ENCODE data around the gene FIBP.
A peak's percentile ranks its signal among the peaks of the same experiment; 100 is the strongest.
"Not testable (repeated sequence)": the region's sequence is repeated elsewhere in the genome, so short reads cannot be mapped to it uniquely, and the experiment has no call there.

The FIBP gene

DNA sequence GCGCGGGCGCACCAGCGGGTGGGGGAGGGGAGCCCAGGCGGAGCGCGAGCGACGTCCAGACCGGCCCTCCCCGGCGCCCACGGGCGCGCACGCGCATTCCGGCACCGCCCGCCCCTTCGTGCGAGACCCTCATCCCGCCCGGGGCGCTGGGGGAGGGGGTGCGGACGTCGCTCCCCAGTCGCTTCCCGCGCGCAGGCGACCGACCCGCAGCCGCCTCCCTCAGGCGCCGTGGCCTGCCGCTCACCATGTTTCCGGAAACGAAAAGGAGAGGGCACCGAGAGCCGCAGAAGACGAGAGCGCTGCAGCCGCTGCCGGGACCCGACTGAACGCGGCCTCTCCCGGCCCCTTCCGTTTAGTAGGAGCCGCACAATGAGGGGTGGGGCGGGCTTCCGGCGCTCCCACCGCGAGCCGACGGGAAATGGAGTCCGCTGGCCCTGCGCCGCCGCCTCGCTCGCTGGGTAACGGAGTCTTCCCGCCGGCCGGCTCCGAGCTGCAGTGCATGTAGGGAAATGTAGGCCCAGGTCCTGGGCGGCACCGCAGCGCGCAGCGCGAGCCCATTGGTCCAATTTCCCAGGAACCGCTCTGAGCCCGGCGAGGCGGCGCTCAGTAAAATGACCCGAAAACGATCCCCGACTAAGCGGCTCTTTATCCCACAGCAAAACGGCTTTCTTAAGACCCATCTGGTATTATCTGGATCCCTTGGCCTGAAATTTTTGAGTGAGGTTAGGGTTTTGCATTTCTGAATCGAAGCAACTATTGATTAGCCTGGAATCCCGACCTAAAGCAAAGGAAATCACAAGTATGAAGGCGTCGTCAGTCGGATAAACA is 30.2 kb downstream of the FIBP start, which contains the start of gene CFL1:
Gene CFL1 (minus strand): TSS at position 328 of the 828 bp plus-strand sequence. CDS start 81 bp downstream, at position 247.
- DNase-seq = peak; percentile 97

DNA sequence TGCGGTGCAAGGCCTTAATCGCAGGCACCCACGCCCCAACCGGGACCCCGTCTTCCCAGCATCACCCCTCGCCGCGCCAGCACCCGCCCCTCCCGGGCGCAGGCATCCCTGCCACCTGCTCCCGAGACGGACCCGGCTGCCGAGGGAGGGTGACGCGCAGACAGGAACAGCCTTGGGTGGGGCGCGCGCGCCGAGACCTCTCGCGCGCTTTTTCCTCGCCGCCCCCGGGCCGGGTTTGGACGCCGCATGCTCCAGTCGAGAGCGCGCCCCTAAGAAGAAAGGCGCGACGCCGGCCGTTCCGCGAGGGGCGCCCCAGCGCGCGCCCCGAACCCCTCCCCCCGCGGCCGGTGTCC is 30.8 kb downstream of the FIBP start:
- peak; percentile 66 for DNase-seq

DNA sequence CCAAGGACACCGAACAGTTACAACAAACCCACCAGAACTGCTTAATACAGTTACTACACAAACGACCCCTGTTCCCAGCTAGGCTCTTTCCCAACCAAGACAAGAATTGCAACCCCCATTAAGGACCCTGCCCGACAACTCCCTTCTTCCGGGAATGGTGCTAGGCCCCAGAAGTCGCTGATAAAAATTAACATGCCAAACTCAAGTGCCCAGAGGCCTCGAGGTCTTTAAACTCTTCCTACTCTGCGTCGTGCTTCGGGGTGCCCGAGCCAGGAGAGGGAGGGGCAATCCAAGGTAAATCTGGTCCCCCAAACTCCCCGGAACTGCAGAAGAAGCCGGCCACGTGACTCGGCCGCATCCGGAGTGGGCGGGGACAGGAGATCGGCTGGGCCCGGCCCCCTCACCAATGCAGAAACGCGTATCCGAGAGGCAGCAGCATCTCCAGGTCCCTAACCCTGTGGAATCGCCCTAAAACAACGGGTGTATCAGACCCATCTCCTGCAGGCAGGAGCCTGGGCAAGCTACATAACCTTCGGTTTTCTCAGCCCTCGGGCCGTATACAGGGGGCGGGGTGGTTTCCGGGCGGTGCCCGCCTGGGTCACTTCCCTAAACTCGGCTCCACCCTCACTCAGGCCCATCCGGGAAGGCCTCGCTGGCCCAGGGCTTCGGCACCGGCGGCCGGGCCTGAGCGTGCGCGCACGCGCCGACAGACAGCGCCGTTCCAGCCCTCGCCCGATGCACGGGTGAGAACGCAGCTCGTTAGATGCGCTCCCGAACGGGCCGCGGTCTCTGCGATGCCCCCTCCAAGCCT is 31.4 kb downstream of the FIBP start:
- peak; percentile 79 for DNase-seq

DNA sequence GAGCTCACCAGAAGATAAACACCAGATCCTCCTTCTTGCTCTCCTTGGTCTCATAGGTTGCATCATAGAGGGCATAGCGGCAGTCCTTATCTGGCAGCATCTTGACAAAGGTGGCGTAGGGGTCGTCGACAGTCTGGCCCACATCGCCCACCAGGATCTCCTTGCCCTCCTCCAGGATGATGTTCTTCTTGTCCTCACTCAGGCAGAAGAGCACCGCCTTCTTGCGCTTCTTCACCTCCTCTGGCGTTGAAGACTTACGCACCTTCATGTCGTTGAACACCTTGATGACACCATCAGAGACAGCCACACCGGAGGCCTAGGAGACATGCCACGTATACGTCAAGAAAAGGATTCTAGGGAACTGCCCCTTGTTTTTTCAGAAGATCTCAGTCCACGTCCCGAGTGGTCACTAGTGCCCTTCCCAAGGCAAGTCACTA is 32.3 kb downstream of the FIBP start:
- DNase-seq = no peak

DNA sequence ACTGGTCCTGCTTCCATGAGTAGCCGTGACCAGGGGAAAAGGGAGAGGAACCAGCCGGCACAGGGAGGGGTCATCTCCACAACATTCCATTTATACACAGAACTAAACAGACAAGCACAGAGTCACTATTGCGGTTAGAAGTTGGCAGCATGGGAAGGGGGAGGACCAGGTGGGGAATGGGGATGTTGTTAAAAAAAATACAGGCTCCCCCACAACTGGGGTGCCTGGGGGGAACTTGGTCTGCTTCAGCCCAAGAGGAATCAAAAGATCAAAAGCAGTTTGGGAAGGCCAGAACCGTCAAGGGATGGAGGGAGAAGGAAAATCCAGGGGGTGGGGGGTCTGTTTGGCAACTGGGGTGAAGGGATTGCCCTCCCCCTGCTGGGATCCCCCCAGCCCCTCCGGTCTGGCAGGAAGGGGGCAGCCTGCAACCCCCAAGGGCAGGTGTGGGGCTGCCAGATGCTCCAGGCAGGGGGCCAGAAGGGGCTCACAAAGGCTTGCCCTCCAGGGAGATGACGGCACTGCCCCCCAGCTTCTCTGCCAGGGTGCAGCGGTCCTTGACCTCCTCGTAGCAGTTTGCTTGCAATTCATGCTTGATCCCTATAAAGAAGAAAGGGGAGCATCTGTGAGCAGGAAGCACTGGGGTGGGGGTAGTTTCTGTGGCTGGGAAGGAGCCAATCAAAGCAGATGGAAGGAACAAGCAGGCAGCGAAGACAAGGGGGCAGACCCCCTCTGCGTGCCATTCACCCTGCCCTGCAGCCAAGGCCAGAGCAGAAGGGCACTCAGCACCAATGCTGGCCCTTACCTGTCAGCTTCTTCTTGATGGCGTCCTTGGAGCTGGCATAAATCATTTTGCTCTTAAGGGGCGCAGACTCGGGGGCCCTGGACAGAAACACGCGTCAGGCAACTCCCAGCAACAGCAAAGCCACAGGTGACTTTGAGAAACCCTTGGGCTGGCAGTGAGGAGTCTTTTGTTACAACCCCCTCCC is 33.1 kb downstream of the FIBP start:
- DNase-seq = no peak

DNA sequence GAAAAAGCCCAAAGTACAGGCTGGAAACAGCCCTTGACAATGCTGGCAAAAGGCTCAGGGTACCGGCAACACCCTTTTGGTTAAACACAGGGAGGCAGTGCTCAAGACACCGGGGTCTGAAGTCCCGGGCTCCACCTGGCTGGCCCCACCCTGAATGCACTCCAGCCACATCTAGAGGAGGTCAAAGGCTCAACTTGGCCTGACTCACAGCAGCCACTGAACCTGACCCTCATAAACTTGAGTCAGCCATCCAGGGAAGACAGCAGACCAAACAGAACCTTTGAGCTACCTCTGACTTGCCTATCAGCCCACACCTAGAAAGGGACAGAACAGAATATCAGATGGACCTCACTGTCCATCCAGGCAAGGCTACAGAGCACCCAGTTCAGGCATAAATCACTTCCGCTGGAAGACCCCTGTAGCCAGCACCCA is 34.1 kb downstream of the FIBP start:
- DNase-seq = no peak

DNA sequence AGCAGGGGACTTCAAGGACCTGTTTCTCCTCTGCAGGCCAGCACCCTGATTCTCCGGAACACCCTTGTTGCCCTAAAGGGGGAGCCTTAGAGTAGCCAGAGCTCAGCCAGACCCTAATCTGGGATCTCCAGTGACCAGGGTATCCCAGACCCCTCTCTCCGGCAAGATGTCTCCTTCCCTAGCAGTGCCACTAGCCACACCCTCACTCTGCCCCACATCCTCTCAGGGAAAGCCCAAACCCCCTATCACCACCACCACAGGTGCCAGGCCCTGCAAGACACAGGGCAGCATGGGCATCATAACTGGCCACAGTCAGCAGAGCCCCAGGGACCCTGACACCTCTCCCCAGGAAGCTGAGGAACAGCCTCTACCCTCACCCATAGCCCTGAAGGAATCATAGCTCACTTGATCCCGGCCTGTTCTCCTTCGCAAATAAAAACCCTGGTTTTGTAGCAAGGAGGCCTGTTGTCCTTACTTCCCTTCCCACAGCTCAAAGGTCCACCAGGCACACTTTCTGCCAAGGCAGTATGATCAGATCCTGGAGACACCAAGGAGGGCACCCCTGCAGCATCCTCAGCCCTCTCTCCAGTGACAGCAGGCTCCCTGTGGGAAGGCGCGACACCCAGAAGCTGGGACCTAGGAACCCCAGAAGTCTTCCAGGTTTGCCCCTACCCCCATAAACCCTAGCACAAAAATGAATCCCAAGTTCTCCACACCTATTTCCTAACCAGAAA is 34.9 kb downstream of the FIBP start:
- no peak for DNase-seq

DNA sequence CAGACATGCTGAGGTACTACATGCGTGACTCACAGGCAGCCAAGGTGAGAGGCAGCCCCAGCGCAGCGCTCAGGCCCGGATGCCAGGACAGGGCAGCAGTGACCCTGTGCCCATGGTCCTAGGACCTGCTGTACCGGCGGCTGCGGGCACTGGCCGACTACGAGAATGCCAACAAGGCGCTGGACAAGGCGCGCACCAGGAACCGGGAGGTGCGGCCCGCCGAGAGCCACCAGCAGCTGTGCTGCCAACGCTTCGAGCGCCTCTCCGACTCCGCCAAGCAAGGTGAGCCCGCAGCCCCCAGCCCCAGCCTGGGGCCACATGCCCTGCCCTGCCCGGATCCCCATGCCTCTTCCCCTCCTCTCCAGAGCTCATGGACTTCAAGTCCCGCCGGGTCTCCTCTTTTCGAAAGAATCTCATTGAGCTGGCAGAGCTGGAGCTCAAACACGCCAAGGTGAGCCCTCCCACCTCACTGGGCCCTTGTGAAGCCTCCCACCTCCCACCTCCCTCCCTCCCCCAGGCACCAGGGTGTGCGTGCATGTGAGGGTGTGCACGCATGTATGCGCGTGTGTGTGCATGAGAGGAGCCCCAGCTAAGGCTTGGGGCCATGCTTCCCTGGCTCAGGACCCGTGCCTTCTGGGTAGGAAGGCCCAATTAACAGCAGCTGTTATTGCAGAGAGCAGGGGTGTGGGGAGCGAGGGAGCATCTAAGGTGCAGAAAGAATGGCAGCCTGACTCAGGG is 35.6 kb downstream of the FIBP start:
- DNase-seq = no peak

DNA sequence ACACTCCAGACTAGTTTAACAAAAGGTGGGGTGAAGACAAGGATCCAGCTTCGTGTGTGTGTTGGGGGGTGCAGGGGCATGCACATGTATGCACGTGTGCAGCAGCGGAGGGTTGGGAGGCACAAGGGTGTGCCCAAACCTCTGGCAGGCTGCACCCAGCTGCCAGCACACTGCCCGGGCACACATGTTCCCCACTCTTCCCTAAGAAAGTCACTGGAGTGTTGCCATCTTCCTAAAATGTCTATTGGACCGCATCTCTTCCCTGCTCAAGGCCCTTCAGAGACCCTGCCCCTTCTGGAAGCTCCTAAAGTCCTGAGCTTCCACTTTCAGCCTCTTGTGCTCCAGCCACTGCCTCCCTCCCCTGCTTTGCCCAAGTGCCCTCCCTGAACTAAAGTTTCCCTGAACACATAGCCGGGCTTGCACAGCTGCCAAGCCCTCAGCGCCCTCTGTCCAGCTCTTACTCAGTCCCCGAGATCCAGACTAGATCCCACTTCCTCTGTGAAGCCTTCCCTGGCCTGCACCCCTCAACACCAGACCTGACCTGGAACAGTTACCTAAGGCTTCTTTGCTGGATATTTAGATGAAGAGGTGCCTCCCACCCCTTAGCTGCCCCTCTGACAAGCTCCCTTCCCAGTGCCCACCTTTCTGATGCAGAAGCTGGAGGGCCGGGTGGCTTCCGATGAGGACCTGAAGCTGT is 36.3 kb downstream of the FIBP start:
- DNase-seq = no peak

DNA sequence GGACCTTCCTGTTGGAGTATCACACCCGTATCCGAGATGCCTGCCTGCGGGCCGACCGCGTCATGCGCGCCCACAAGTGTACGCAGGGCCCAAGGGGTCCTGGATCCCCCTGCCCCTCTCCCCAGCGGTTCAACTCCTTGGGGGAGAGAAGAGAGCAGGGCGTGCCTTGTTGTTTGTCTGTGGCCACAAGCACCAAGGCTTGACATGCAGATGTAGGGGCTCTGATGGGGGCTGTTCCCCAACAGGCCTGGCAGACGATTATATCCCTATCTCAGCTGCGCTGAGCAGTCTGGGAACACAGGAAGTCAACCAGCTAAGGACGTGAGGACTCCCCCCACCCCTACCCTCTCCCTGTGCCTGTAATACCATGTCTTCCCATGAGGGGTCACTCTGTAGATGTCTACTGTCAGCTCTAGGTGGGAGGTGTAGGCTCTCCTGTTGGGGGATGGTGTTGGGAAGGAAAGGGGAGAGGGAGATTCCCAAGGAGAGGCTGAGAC is 37.1 kb downstream of the FIBP start:
- no peak for DNase-seq

DNA sequence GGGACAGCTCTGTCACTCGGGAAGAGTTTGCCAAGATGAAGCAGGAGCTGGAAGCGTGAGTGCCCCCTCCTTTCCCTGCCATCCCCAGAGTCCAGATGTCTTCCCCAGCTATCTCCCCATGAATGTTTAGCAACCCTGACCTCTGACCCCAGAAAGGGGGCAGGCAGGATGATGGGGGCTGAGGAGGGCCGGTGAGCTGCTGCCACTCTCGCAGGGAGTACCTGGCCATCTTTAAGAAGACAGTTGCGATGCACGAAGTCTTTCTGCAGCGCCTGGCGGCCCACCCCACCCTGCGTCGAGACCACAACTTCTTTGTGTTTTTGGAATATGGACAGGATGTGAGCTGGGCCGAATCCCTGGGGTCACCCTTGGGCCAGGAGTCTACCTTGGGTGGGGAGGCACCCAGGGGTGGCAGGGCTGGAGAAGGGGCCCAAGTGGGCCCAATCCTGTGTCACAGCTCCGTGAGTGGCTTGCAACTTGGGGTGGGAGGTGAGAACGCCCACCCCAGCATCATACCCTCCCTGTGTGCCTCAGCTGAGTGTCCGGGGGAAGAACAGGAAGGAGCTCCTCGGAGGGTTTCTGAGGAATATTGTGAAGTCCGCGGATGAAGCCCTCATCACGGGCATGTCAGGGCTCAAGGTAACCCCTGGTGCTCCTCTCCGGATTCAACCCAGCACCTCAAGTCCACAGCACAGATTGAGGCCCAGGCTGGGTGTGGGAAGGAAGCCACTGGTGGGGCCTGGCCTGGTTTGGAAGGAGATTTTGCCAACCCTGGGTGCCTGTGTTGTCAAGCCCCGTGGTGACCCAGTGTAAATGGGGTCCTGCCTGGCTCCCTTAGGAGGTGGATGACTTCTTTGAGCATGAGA is 37.8 kb downstream of the FIBP start:
- no peak for DNase-seq

DNA sequence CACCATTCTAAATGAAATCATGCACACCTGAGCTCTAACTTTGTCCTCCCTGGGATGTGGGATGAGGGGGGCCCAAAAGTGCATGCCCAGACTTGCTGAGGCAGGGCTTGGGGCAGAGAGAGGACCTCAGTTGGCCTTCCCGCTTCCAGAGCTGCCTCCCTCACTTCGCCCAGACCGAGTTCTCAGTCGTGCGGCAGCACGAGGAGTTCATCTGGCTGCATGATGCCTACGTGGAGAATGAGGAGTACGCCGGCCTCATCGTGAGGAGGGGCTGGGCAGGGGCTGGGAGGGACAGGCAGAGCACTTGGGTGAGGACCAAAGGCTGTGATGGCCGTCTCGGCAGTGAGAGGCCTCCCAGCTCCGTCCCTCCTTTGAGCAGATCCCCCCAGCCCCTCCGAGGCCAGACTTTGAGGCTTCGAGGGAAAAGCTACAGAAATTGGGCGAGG is 38.5 kb downstream of the FIBP start:
- no peak for DNase-seq

DNA sequence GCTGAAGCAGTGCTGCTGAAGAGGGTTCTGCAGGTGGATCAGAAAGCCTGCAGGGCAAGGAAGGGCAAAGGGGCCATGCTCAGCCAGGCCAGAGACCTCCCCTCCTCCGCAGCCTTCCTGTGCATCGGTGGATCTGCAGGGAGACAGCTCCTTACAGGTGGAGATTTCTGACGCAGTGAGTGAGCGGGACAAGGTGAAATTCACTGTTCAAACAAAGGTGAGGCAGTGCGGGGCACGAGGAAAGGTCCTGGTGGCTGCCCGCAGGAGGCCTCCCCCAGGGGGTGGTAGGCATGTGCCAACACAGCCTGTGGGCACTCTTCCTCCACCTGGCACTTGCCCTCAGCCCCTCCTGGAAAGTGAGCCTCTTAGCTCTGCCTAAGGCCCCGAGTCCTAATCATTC is 38.9 kb downstream of the FIBP start:
- no peak for DNase-seq

DNA sequence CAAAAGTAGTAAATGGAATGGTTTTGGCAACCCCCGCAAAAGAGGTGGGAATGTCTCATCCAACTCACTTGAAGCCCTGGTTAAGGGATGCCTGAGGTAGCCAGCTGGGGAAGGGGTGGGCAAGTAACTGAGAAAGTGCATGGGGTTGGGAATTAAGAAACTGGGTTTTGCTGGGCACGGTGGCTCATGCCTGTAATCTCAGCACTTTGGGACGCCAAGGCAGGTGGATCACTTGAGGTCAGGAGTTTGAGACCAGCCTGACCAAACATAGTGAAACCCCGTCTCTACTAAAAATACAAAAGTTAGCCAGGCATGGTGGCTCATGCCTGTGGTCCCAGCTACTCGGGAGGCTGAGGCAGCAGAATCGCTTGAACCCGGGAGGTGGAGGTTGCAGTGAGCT is 39.6 kb downstream of the FIBP start:
- not testable (repeated sequence) for DNase-seq

DNA sequence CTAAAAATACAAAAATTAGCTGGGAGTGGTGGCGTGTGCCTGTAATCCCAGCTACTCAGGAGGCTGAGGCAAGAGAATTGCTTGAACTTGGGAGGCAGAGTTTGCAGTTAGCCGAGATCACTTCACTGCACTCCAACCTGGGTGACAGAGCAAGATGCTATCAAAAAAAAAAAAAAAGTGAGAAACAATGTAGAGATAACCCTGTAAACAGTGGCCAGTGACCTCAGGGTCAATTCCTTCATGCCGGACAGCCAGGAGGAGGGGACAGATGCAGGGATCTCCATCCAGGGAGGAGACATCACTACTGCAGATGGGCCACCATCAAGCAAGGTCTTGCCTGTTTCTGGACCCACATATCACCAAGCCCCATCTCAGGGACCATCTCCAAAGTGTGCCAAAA is 40.5 kb downstream of the FIBP start:
- no peak for DNase-seq

DNA sequence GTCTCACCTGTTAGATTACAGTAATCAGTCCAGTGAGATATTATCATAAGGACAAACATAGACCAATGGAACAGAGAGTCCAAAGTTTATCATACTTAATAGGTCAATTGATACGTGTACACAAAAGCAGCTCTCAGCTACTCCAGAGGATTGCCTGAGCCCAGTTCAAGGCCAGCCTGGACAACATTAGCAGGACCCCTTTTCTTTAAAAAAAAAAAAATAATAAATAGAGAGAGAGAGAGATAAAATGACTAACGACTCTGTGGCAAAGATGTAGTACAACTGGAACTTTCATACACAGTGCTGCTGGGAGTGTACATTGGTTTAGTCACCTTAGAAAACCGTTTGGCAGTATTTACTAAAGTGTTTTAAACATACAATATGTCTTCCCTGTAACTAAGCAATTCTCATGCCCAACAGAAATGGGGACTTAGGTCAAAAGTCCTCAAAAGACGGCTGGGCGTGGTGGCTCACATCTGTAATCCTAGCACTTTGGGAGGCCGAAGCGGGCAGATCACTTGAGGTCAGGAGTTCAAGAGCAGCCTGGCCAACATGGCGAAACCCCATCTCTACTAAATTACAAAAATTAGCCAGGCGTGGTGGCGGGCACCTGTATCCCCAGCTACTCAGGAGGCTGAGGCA is 43.9 kb downstream of the FIBP start:
- no peak for DNase-seq

DNA sequence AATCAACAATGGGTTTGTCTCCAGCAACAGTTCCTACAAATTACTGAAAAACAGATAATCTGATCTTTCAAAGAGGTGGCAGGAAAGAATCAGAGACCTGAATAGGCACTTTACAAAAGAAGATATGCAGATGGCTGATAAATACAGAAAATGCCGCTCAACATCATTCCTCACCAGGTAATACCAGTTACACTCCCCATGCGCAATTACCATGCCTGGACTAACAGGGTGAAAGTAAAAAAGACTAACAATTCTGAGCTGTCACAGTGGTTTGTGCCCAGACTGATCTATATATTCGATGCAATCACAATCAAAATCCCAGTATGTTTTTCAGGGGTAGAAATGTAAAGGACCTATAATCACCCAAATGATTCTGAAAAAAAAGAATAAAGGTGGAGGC is 44.5 kb downstream of the FIBP start:
- no peak for DNase-seq

DNA sequence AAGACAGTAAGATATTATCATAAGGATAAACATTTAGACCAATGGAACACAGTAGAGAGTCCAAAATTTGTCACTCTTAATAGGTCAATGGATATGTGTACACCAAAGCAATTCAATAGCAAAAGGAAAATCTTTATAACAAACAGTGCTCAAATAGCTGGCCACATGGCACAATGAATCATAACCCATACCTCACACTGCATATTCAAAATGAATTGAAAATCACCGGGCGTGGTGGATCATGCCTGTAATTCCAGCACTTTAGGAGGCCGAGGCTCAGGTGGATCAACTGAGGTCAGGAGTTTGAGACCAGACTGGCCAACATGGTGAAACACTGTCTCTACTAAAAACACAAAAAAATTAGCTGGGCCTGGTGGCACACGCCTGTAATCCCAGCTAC is 46.1 kb downstream of the FIBP start:
- no peak for DNase-seq

DNA sequence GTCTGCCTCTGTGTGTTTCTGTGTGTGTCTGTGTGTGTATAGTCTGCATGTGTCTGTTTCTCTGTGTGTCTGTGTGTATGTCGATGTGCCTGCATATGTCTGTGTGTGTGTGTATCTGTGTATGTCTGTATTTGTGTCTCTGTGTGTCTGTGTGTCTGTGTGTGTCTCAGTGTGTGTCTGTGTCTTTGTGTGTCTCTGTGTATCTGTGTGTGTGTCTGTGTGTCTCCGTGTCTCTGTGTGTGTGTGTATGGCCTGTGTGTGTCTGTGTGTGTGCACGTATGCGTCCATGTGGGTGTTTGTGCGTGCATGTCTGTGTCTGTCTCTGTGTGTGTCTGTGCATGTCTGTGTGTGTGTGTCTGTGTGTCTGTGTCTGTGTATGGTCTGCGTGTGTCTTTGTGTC is 54.1 kb downstream of the FIBP start:
- no peak for DNase-seq
